Stimulated activated memory B cell treated with anti-CD40 and anti-IgM and Interleukin-4, amounts not matched to agents 10 μg/mL and 1 μg/mL and 100 μg/mL, for 72 hours (primary cell): ENCODE measurements around the gene MAP2K5.
A peak's percentile ranks its signal among the peaks of the same experiment; 100 is the strongest.

Source experiments
- ATAC-seq: fragments of 150-1000 bp; cut with Tn5 transposase; 2 replicates; pipeline ENCODE4 v1.10.0; 2021
- H3K27ac Mint-ChIP-seq: one replicate; pipeline ENCODE4 v1.8.0; 2022; ENCODE audit warnings: mild to moderate bottlenecking, mixed read lengths
- H3K27me3 Mint-ChIP-seq: one replicate; pipeline ENCODE4 v1.8.0; 2022; ENCODE audit warnings: mixed read lengths
- H3K36me3 Mint-ChIP-seq: one replicate; pipeline ENCODE4 v1.8.0; 2022; ENCODE audit warnings: mixed read lengths
- H3K4me1 Mint-ChIP-seq: one replicate; pipeline ENCODE4 v1.8.0; 2022; ENCODE audit warnings: mixed read lengths
- H3K4me3 Mint-ChIP-seq: one replicate; pipeline ENCODE4 v1.8.0; 2022; ENCODE audit warnings: mild to moderate bottlenecking, moderate library complexity, mixed read lengths
- H3K9me3 Mint-ChIP-seq: one replicate; pipeline ENCODE4 v1.8.0; 2022; ENCODE audit warnings: mixed read lengths

Gene MAP2K5

DNA sequence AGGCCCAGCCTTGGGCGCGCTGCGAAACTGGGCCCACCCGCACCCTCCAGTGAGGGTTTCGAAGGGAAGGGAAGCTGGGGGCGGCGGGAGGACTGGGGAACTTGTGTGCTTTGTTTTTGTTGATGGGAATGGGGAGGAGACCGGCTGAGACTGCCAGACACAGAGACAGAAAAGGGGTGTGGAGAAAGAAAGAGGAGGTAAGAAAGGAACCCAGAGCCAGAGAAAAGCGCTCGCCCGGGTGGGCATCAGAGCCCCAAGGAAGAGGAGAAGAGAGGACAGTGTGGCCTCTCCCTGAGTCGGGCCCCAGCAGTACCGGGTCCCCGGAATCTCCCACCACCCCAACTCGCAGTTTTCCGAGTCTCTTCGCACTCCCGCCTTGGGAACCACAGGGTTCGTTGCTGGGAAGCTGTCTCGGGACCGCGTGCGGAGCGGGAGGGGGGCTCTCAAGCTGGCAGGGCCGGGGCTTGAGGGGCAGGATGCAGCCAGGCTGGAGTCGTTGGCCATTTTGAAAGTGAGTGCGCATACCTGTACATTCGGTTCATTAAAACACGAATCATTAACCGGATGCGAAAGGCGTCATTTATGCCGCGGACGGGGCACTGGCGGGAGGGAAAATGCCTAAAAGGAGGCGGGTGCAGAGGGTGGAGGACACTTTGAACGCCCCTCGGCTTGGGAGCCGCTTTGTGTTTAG is 285.9 kb downstream of the MAP2K5 start:
- no peak for ATAC-seq
- H3K27me3 Mint-ChIP-seq, result peaks cover 79% of the 10 kb centered on the region
- H3K4me1 Mint-ChIP-seq, result peaks cover 41% of the 10 kb centered on the region
- no peak overlapping the region for H3K27ac Mint-ChIP-seq
- H3K4me3 Mint-ChIP-seq, result peak overlapping the region; percentile 27
- H3K9me3 Mint-ChIP-seq, result peaks cover 3% of the 10 kb centered on the region
- peaks cover 4% of the 10 kb centered on the region for H3K36me3 Mint-ChIP-seq

DNA sequence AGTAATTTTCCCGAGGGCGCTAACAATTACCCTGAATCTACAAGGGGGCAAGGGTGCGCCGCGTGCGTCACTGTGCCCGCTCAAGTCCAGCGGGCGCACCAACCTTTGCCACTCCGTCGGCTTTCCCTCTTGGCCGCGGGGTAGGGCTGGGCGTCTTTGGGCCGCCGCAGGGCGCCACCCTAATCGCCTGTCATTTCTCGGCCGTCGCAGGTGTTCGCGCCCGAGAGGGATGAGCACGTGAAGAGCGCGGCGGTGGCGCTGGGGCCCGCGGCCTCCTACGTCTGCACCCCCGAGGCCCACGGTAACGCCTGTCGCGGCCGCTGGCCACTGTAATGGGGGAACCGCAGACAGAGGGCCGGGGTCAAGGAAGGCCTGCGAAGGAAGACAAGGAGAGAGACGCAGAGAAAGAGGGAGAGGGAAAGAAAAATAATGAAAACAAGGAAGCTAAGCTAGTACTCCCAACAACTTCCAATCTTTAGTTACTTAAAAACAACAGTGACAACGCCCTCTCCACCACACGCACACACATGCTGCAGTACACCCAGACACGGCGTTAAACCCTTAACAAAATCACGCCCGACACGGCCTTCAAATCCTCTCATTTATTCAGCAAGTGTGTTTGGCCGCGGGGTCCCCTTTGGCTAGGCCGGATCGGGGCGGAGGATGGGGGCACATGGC is 286.6 kb downstream of the MAP2K5 start:
- peaks cover 3% of the 10 kb centered on the region for H3K9me3 Mint-ChIP-seq
- peaks cover 41% of the 10 kb centered on the region for H3K4me1 Mint-ChIP-seq
- H3K36me3 Mint-ChIP-seq, result peaks cover 1% of the 10 kb centered on the region
- ATAC-seq, result no peak
- peaks cover 79% of the 10 kb centered on the region for H3K27me3 Mint-ChIP-seq
- H3K27ac Mint-ChIP-seq, result no peak overlapping the region
- H3K4me3 Mint-ChIP-seq, result no peak overlapping the region

DNA sequence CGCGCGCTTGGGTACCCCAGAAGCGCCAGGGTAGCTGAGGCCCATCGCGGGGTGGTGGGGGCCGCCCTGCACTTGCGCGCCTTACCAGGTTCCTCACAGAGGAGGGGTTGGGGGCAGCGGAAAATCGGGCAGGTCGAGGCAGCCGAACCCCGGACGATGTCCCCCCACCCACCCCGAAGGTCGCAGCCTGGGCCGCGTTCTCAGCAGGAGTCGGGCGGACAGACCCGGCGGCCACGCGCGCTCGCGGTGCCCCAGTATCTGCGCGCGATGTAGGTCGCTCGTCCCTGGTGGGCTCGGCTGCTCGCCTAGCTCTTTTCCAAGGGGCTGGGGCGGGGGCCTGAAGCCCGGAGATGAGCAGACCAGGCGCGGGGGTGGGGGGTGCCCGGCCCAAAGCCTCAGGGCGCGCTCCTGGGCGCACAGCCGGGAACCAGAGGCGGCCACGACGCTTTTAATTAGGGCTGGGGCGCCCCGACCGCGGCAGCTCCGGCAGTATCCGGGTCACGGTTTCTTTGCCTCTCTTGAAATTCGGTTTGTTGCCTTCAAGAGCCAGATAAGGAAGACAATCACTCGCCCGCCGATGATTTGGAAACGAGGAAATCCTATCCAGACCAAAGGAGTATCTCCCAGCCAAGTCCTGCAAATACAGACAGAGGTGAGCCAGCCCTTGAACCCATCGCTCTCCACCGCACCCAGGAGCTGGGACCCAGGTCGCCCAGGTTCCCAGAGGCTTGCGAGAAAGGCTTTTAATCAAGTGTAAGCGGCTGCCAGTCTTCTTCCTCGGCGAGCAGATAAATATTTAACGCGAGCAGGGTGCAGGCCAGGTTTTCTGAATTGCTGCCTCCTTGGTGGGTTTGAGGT is 287.4 kb downstream of the MAP2K5 start:
- Mint-ChIP-seq H3K36me3 (no peaks in the 10 kb centered on the region), H3K4me3 (no peak overlapping the region), H3K4me1 (peaks cover 42% of the 10 kb centered on the region), H3K9me3 (peaks cover 3% of the 10 kb centered on the region), H3K27ac (no peak overlapping the region), H3K27me3 (peaks cover 79% of the 10 kb centered on the region)
- no peak for ATAC-seq

DNA sequence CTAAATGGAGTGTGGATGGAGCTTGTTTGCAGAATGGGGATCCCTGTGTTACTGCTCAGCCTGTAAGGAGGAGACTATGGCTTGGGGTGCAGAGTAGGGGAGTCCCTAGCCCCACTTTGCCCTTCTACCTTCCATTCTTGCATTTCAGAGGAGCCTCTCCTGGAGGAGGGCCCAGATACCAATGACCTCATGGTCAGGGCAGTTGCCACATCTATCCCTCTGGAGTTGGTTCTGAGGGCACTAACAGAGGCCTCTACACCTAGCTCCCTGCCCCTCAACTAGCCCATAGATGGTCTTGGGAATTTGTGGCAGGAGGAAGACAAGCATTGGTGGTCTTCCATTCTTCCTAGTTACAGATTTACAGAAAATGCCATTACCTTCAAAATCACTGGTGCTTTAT is 288.9 kb downstream of the MAP2K5 start:
- Mint-ChIP-seq H3K27me3 (peaks cover 82% of the 10 kb centered on the region), H3K36me3 (no peaks in the 10 kb centered on the region), H3K4me3 (no peak overlapping the region), H3K9me3 (no peaks in the 10 kb centered on the region), H3K4me1 (peaks cover 48% of the 10 kb centered on the region), H3K27ac (no peak overlapping the region)
- ATAC-seq, result no peak

DNA sequence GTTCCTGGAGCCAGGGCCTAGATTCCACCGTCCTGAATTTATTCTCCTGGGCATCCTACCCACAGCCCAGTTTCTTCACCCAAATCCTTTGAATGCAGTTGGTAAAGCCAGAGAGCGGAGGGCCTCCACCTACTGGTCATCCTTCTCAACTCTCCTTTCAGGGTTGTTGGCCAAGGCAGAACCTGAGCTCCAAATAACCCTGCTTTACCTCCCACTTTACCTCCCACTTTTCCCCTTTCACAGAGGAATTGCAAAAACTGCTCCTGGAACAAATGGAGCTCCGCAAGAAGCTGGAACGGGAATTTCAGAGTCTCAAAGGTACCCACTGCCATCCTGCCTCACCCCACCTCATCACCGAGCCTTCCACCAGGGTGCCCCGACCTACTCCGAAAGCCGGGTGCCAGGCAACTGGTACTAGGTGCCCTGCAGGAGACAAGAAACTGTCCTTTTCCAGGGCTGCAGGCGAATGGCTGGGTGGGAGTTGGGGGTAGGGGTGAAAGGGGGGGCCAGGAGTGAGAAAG is 289.6 kb downstream of the MAP2K5 start:
- H3K27ac Mint-ChIP-seq, result no peak overlapping the region
- no peaks in the 10 kb centered on the region for H3K9me3 Mint-ChIP-seq
- H3K4me3 Mint-ChIP-seq, result no peak overlapping the region
- ATAC-seq, result no peak
- H3K27me3 Mint-ChIP-seq, result peaks cover 84% of the 10 kb centered on the region
- no peaks in the 10 kb centered on the region for H3K36me3 Mint-ChIP-seq
- H3K4me1 Mint-ChIP-seq, result peaks cover 53% of the 10 kb centered on the region

DNA sequence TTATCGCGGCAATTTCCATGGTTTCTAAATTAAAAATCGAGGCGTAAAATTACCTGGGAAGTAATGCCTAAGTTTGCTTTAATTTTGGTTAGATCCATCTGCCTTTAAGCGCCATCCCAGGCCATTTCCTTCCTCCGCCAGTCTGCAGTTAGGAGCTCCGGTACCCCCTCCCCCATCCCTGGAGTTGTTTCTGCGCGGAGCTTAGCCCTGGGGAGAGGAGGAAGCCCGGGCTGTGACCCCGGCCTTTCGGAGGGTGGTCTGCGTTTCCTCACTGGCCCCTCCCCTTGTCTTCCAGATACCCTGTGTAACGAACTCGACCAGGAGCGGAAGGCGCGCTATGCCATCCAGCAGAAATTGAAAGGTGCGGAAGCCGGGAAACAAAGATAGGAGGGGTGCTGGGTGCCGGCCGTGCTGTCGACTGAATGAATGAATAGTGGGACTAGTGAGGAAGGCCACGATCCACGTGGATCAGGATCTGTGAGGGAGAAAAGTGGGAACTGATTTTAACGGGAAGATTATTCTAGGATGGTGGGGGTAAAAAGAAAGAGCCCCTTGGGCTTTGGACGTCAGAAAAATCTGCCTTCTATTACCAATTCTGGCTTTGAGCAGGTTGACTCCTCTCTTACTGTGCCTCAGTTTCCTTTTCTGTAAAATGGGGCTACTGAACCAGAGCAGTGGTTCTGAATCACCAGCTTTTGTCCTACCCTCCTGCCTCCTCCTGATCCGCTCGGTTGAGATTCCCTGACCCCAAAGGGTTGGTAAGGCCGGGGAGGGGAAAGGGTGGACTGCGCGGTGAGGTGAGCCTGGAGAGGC is 290.6 kb downstream of the MAP2K5 start:
- ATAC-seq, result no peak
- Mint-ChIP-seq H3K27me3 (peaks cover 81% of the 10 kb centered on the region), H3K4me3 (peak overlapping the region; percentile 43), H3K4me1 (peaks cover 51% of the 10 kb centered on the region), H3K27ac (peak overlapping the region; percentile 48), H3K36me3 (no peaks in the 10 kb centered on the region), H3K9me3 (no peaks in the 10 kb centered on the region)

- peak overlapping the region; percentile 48 for H3K27ac Mint-ChIP-seq
- no peaks in the 10 kb centered on the region for H3K36me3 Mint-ChIP-seq
- peaks cover 72% of the 10 kb centered on the region for H3K27me3 Mint-ChIP-seq
- ATAC-seq, result peak; percentile 55
- peak overlapping the region; percentile 74 for H3K4me3 Mint-ChIP-seq
- no peaks in the 10 kb centered on the region for H3K9me3 Mint-ChIP-seq
- H3K4me1 Mint-ChIP-seq, result peaks cover 53% of the 10 kb centered on the region
Measured at GRCh38 chr15:67833710-67834511, 291.4 kb downstream of the MAP2K5 start.

DNA sequence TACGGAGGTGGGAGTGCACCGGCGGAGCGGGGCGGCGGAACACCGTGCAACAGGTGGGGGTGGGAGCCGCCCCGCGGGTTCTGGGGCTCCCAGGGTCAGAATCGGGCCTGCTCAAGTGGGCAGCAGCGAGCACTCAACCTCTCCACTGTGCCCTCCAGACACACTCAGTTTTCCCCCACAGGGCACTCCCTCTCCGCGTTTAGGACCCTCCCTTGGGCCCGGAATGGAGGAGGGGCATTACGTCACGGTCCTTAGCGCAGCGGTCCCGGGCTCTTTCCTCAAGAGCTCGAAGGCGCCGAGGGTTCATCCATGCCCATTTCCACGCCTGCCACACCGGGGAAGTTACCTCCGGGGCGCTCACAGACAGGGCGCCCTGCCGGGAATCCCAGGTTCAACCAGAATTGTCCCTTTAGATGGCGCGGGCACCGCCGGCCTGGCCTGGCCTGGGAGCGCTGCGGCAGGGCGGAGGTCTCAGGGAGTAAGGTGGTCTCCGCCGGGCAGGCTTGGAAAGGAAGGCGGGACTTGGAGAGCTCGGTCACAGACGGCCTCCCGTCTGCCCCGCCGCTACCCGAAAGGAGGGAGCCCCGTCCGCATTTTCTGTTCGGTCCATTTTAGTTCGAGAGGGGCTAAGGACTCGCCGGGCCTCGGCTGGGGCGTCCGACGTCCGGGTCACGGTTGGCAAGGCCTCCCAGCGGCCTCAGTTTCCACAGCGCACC is 292.2 kb downstream of the MAP2K5 start:
- Mint-ChIP-seq H3K27me3 (peaks cover 66% of the 10 kb centered on the region), H3K4me1 (peaks cover 62% of the 10 kb centered on the region), H3K9me3 (no peaks in the 10 kb centered on the region), H3K27ac (peak overlapping the region; percentile 48), H3K4me3 (peak overlapping the region; percentile 74), H3K36me3 (no peaks in the 10 kb centered on the region)
- ATAC-seq, result no peak

DNA sequence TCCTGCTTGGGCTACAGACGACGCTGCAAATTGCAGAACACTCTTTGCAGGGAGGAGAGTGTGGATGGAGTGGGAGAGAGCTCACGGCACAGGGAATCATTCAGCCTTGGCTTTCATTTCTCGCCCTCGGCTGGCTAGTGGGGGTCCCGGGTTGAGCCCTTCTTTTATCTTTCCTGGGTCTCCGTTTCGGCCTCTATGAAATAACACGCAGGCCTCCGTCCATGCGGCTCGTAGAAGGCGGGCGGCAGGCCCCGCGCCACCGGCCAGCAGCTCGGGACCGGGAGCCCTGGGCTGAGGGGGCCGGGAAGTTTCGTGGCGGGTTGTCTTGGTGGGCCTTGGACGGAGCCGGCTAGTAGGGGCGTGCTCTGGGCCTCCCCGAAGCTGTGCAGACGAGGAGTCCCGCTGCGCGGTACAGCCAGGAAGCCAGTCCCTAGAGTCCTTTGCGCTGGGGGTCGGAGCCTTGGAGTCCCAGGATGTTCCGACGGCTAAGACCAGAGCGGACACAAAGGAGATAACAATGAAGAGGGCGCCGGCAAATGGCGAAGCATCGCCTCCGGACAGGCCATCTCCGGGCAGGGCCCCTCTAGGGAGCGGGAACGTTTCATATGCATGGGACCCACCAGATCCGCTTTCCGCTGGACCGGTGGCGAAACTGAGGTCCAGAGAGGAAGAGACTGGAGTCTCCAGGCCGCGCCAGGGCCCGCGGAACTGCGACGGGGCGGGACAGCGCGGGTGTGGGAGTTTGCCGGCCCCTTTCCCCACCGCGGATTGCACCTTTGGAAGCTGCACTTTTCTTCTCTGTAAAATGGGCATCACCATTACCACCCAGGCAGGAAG is 293.0 kb downstream of the MAP2K5 start:
- peaks cover 62% of the 10 kb centered on the region for H3K27me3 Mint-ChIP-seq
- peak overlapping the region; percentile 48 for H3K27ac Mint-ChIP-seq
- H3K4me1 Mint-ChIP-seq, result peaks cover 62% of the 10 kb centered on the region
- H3K9me3 Mint-ChIP-seq, result no peaks in the 10 kb centered on the region
- H3K4me3 Mint-ChIP-seq, result peak overlapping the region; percentile 74
- no peaks in the 10 kb centered on the region for H3K36me3 Mint-ChIP-seq
- no peak for ATAC-seq

DNA sequence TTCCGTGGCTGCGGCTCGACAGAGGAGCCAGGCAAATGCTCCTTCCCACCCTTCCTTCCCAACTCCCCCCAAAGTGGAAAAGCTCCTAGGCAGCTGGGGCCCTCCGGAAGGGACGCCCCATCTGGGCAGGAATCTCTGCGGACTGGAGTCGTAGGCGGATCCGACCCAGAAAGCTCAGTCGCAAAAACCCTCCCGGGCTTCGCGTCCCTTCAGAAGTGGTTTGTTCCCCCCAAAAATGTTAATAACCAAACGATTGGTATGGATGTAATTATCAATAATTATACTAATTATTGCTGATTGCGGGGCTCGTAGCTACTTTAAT is 293.6 kb downstream of the MAP2K5 start:
- Mint-ChIP-seq H3K36me3 (no peaks in the 10 kb centered on the region), H3K27ac (peak overlapping the region; percentile 39), H3K9me3 (no peaks in the 10 kb centered on the region), H3K4me3 (peak overlapping the region; percentile 74), H3K4me1 (peaks cover 66% of the 10 kb centered on the region), H3K27me3 (peaks cover 56% of the 10 kb centered on the region)
- ATAC-seq, result no peak

DNA sequence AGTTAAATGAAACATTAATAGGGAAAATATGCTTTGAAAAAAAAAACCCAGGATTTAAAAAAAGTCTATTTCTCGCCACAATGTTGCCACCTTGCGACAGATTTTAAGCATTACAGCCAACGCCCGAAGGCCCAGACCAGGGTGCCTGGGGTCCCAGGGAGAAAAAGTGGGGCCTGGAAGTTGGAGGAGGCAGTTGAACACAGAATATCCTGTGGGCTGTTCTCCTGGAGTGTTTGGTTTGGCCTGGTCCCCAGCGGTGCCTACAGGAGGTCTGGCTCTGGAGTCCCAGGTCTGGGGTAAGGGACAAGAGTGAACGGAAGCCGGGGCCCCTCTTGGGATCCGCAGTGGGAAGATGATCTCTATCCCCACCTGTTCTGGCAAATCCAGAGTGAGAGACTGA is 294.0 kb downstream of the MAP2K5 start:
- Mint-ChIP-seq H3K36me3 (no peaks in the 10 kb centered on the region), H3K27me3 (peaks cover 52% of the 10 kb centered on the region), H3K4me1 (peaks cover 70% of the 10 kb centered on the region), H3K9me3 (no peaks in the 10 kb centered on the region), H3K27ac (peak overlapping the region; percentile 39), H3K4me3 (peak overlapping the region; percentile 74)
- no peak for ATAC-seq

- Mint-ChIP-seq H3K4me3 (no peak overlapping the region), H3K27ac (peak overlapping the region; percentile 39), H3K36me3 (no peaks in the 10 kb centered on the region), H3K9me3 (no peaks in the 10 kb centered on the region), H3K27me3 (peaks cover 49% of the 10 kb centered on the region), H3K4me1 (peaks cover 70% of the 10 kb centered on the region)
- ATAC-seq, result no peak
Measured at GRCh38 chr15:67836955-67837354, 294.5 kb downstream of the MAP2K5 start.

DNA sequence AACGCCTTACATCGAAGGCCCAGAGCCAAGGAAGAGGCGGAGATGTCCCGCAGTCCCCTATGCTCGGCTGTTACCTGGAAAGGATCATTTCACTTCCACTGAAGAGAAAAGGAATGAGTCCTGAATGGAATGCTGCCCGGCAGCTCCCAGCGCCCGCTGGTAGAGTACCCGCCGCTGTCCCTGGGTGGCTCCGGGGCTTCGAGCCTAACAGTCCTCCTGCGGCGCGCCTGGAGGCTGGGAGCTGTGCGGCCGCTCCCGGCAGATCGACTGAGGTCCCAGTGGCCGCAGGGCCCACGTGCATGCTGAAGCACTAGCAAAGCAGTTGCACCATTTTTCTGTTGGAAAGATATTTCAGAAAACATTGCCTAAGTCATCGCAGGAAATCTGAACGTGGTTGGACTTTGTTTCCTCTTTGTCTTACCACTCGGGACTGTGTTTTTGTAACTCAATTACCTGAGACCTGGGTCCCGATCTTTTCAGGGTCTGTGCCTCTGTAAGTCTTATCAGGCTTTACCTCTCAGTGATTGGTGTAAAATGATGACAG is 296.4 kb downstream of the MAP2K5 start:
- H3K4me3 Mint-ChIP-seq, result no peak overlapping the region
- H3K36me3 Mint-ChIP-seq, result no peaks in the 10 kb centered on the region
- H3K9me3 Mint-ChIP-seq, result no peaks in the 10 kb centered on the region
- H3K27me3 Mint-ChIP-seq, result peaks cover 30% of the 10 kb centered on the region
- ATAC-seq, result no peak
- peaks cover 54% of the 10 kb centered on the region for H3K4me1 Mint-ChIP-seq
- peak overlapping the region; percentile 89 for H3K27ac Mint-ChIP-seq
